GM23248 (cell line): ENCODE measurements around the gene TRIM26. TPM values are rescaled to one million over a fixed set of nuclear protein-coding genes. Genes with fewer than 3 reads are reported as not detected.

Experiments
- DNase-seq: peaks from one replicate; pipeline ENCODE4 v3.0.0-alpha.2; 2015
- H2AFZ ChIP-seq: fragments of 200-600 bp; sonication (generic); 2 replicates; pipeline ENCODE4 v1.6.1; 2016; ENCODE audit warnings: antibody characterized with exemption
- H3F3A ChIP-seq: fragments of 200-600 bp; sonication (generic); 2 replicates; pipeline ENCODE4 v1.6.1; 2016; ENCODE audit warnings: mild to moderate bottlenecking, antibody characterized with exemption, mixed run types; ENCODE audit not compliant: insufficient read depth
- H3K27ac ChIP-seq: fragments of 200-600 bp; sonication (generic); 2 replicates; pipeline ENCODE4 v1.5.1; 2016; ENCODE audit warnings: mild to moderate bottlenecking
- H3K27me3 ChIP-seq: fragments of 200-600 bp; sonication (generic); replicated peaks from 2 replicates; pipeline ENCODE4 v1.6.1; 2016; ENCODE audit warnings: mild to moderate bottlenecking; ENCODE audit not compliant: insufficient read depth
- H3K36me3 ChIP-seq: fragments of 200-600 bp; sonication (generic); 2 replicates; pipeline ENCODE4 v1.6.1; 2016; ENCODE audit warnings: low read depth, mild to moderate bottlenecking
- H3K4me1 ChIP-seq: fragments of 200-600 bp; sonication (generic); 2 replicates; pipeline ENCODE4 v1.6.1; 2016; ENCODE audit warnings: mild to moderate bottlenecking; ENCODE audit not compliant: insufficient read depth
- H3K4me2 ChIP-seq: fragments of 200-600 bp; sonication (generic); one replicate; pipeline ENCODE4 v1.6.1; 2016; ENCODE audit warnings: mild to moderate bottlenecking; ENCODE audit not compliant: unreplicated experiment
- H3K4me3 ChIP-seq: fragments of 200-600 bp; sonication (generic); 2 replicates; pipeline ENCODE4 v1.5.1; 2016; ENCODE audit warnings: mild to moderate bottlenecking
- H3K79me2 ChIP-seq: fragments of 200-600 bp; sonication (generic); 2 replicates; pipeline ENCODE4 v1.6.1; 2016; ENCODE audit warnings: mild to moderate bottlenecking; ENCODE audit not compliant: insufficient read depth
- H3K9ac ChIP-seq: fragments of 200-600 bp; sonication (generic); 2 replicates; pipeline ENCODE4 v1.6.1; 2016; ENCODE audit warnings: mild to moderate bottlenecking
- H3K9me2 ChIP-seq: fragments of 200-600 bp; sonication (generic); 2 replicates; pipeline ENCODE4 v1.6.1; 2016; ENCODE audit warnings: mixed run types, mild to moderate bottlenecking, moderate library complexity; ENCODE audit not compliant: insufficient read depth
- H3K9me3 ChIP-seq: fragments of 200-600 bp; sonication (generic); one replicate; pipeline ENCODE4 v1.6.1; 2017; ENCODE audit warnings: low read depth
- H4K20me1 ChIP-seq: fragments of 200-600 bp; sonication (generic); 2 replicates; pipeline ENCODE4 v1.6.0; 2016; ENCODE audit not compliant: insufficient read depth
- EZH2 ChIP-seq: fragments of 200-600 bp; sonication (generic); IDR thresholded peaks from 2 replicates; pipeline ENCODE4 v1.6.1; 2018; ENCODE audit warnings: antibody characterized with exemption, mild to moderate bottlenecking; ENCODE audit not compliant: insufficient read depth, poor library complexity, severe bottlenecking
- EZH2phosphoT487 ChIP-seq: fragments of 200-600 bp; sonication (generic); IDR thresholded peaks from 2 replicates; pipeline ENCODE4 v1.6.1; 2018; ENCODE audit warnings: antibody characterized with exemption, moderate library complexity, mild to moderate bottlenecking, low read depth; ENCODE audit not compliant: insufficient read depth
- WGBS, 2 experiments: methylation state at CpG; one replicate each; pipeline ENCODE4 v1.1.6; 2015 to 2017; ENCODE audit warnings: low lambda C conversion rate in 2 of 2, low coverage in 1 of 2; ENCODE audit errors: missing lambda C conversion rate in 2 of 2; 5-methylcytosine and 5-hydroxymethylcytosine counted together
- in situ Hi-C: fragments of 300-500 bp; cut with MboI; formaldehyde crosslinking; loops from 2 replicates; pipeline ENCODE4 v1.15.0; 2020
- polyA plus RNA-seq: library from polyadenylated mRNA; unstranded; fragments of >200 nt; fragmentation: Nextera tagmentation; extraction: Ambion mirVana; gene quantifications from 2 replicates; pipeline ENCODE4 v1.2.1, GENCODE V29; 2016
- total RNA-seq: library from RNA; depleted of rRNA; stranded (reverse); fragments of >200 nt; shearing (Covaris generic); gene quantifications from 2 replicates; pipeline ENCODE4 v1.2.3, GENCODE V29; 2014

TRIM26 gene
- total and polyA plus RNA-seq, 2 experiments from 2014 or later: 22.9 to 30.7 TPM

GRCh38 chr6:30160785-30161531, 52.2 kb downstream of the TRIM26 start, which contains the start of gene TRIM10:
TRIM10 (minus strand) TSS chr6:30161211; CDS start chr6:30160858, 353 bp downstream.
- H3K36me3 ChIP-seq: no peaks in the 10 kb centered on the region
- no peaks in the 10 kb centered on the region for H3K9me3 ChIP-seq
- no peak within 1 kb of the TSS for H3K9ac ChIP-seq
- H3K4me1 ChIP-seq: peaks cover 20% of the 10 kb centered on the region
- H3K4me2 ChIP-seq: no peak within 1 kb of the TSS
- H3K4me3 ChIP-seq: no peak within 1 kb of the TSS
- no peaks in the 10 kb centered on the region for H3K9me2 ChIP-seq
- H4K20me1 ChIP-seq: no peaks in the 10 kb centered on the region
- H3K79me2 ChIP-seq: no peaks in the 10 kb centered on the region
- H3K27me3 ChIP-seq: no peaks in the 10 kb centered on the region; the same call in 1 of the 2 replicates
- TF ChIP-seq EZH2phosphoT487 (no peak), EZH2 (no peak)
- in situ Hi-C loops: no loop called here
- DNase-seq: no peak
- 50 to 74% methylated on average over 4 of the region's 4 CpGs for WGBS, 2 experiments
- peaks cover 3% of the 10 kb centered on the region for H3F3A ChIP-seq
- H2AFZ ChIP-seq: no peak within 1 kb of the TSS
- no peak within 1 kb of the TSS for H3K27ac ChIP-seq

- in situ Hi-C loops: no loop called here
These were observed 53.0 kb downstream of the TRIM26 start for GRCh38 chr6:30160008-30160784.

DNA sequence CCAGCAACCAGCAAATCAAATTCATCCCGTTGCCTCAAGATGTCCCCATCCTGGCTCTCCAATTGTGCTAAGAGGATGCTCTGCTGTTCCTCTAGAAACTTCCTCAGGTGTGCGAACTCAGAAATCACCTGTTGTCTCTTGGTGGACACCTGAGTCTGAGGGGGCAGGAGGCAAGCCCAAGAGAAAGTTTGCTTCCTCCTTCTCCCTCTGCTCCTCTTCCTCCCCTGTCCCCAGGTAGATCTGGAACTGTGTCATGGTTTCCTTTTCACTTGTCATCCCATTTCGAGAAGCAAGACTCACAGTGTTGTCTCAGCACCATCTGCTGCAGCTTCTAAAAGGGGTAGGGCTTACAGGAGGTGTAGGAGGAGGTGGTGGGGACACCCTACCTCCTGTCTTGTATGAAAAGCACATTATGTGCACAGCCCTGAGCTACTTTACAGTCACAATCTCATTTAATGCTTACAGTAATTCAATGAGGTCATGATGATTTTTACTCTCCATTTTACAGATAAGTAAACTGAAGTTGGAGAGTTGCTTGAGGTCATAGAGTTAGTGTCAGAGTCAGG, 54.6 kb downstream of the TRIM26 start:
- Histone ChIP-seq H3K27me3 (no peaks in the 10 kb centered on the region), H3K4me1 (peaks cover 35% of the 10 kb centered on the region), H3F3A (peaks cover 15% of the 10 kb centered on the region), H4K20me1 (no peaks in the 10 kb centered on the region), H3K4me2 (no peak overlapping the region), H3K79me2 (no peaks in the 10 kb centered on the region), H3K9ac (no peak overlapping the region), H3K27ac (no peak overlapping the region), H3K4me3 (no peak overlapping the region), H3K36me3 (no peaks in the 10 kb centered on the region), H3K9me2 (no peaks in the 10 kb centered on the region), H2AFZ (no peak overlapping the region), H3K9me3 (no peaks in the 10 kb centered on the region)
- 90 to 91% methylated on average over 3 of the region's 3 CpGs for WGBS, 2 experiments
- TF ChIP-seq EZH2phosphoT487: no peak
- no peak for TF ChIP-seq EZH2
- in situ Hi-C loops: no loop called here
- no peak for DNase-seq

More at GRCh38 chr6:30160008-30160784, 53.0 kb downstream of the TRIM26 start:
- no peak for TF ChIP-seq EZH2phosphoT487
- no peak for TF ChIP-seq EZH2
- H3K9ac ChIP-seq: no peak overlapping the region
- H3F3A ChIP-seq: peaks cover 11% of the 10 kb centered on the region
- H2AFZ ChIP-seq: no peak overlapping the region
- H3K9me3 ChIP-seq: no peaks in the 10 kb centered on the region
- no peaks in the 10 kb centered on the region for H3K9me2 ChIP-seq
- H3K4me3 ChIP-seq: no peak overlapping the region
- H3K36me3 ChIP-seq: no peaks in the 10 kb centered on the region
- no peaks in the 10 kb centered on the region for H3K79me2 ChIP-seq
- no peaks in the 10 kb centered on the region for H4K20me1 ChIP-seq
- H3K27me3 ChIP-seq: no peaks in the 10 kb centered on the region; the same call in 1 of the 2 replicates
- 75 to 81% methylated on average over 13 to 17 of the region's 17 CpGs for WGBS, 2 experiments
- H3K4me1 ChIP-seq: peaks cover 28% of the 10 kb centered on the region
- H3K4me2 ChIP-seq: no peak overlapping the region
- DNase-seq: no peak
- no peak overlapping the region for H3K27ac ChIP-seq

- WGBS, 2 experiments: 91 to 95% methylated on average over 2 of the region's 2 CpGs
These were observed 55.2 kb downstream of the TRIM26 start for GRCh38 chr6:30157999-30158398.

More at GRCh38 chr6:30157999-30158398, 55.2 kb downstream of the TRIM26 start:
- Histone ChIP-seq H3K4me3 (no peak overlapping the region), H3K27ac (no peak overlapping the region), H3K79me2 (no peaks in the 10 kb centered on the region), H3K9me3 (no peaks in the 10 kb centered on the region), H3K4me1 (peaks cover 35% of the 10 kb centered on the region), H3K4me2 (peak overlapping the region; percentile 10), H3K9me2 (no peaks in the 10 kb centered on the region), H2AFZ (no peak overlapping the region), H3K27me3 (no peaks in the 10 kb centered on the region), H4K20me1 (no peaks in the 10 kb centered on the region), H3F3A (peaks cover 15% of the 10 kb centered on the region), H3K9ac (no peak overlapping the region), H3K36me3 (no peaks in the 10 kb centered on the region)
- in situ Hi-C loops: no loop called here
- TF ChIP-seq EZH2phosphoT487 (no peak), EZH2 (no peak)
- DNase-seq: no peak
